HTR-8/SVneo (cell line): ENCODE results near the gene RHBDF1.

Experiments used
- DNase-seq: peaks from one replicate; pipeline ENCODE4 v3.0.0; 2011; ENCODE audit warnings: low spot score, mixed read lengths; ENCODE audit not compliant: insufficient read length
- FAIRE-seq: peaks from 2 replicates; lab custom pipeline; 2011; peaks lifted over from hg19 to GRCh38; lab: Jason Lieb, UNC

Gene RHBDF1, protein sequence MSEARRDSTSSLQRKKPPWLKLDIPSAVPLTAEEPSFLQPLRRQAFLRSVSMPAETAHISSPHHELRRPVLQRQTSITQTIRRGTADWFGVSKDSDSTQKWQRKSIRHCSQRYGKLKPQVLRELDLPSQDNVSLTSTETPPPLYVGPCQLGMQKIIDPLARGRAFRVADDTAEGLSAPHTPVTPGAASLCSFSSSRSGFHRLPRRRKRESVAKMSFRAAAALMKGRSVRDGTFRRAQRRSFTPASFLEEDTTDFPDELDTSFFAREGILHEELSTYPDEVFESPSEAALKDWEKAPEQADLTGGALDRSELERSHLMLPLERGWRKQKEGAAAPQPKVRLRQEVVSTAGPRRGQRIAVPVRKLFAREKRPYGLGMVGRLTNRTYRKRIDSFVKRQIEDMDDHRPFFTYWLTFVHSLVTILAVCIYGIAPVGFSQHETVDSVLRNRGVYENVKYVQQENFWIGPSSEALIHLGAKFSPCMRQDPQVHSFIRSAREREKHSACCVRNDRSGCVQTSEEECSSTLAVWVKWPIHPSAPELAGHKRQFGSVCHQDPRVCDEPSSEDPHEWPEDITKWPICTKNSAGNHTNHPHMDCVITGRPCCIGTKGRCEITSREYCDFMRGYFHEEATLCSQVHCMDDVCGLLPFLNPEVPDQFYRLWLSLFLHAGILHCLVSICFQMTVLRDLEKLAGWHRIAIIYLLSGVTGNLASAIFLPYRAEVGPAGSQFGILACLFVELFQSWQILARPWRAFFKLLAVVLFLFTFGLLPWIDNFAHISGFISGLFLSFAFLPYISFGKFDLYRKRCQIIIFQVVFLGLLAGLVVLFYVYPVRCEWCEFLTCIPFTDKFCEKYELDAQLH

DNA sequence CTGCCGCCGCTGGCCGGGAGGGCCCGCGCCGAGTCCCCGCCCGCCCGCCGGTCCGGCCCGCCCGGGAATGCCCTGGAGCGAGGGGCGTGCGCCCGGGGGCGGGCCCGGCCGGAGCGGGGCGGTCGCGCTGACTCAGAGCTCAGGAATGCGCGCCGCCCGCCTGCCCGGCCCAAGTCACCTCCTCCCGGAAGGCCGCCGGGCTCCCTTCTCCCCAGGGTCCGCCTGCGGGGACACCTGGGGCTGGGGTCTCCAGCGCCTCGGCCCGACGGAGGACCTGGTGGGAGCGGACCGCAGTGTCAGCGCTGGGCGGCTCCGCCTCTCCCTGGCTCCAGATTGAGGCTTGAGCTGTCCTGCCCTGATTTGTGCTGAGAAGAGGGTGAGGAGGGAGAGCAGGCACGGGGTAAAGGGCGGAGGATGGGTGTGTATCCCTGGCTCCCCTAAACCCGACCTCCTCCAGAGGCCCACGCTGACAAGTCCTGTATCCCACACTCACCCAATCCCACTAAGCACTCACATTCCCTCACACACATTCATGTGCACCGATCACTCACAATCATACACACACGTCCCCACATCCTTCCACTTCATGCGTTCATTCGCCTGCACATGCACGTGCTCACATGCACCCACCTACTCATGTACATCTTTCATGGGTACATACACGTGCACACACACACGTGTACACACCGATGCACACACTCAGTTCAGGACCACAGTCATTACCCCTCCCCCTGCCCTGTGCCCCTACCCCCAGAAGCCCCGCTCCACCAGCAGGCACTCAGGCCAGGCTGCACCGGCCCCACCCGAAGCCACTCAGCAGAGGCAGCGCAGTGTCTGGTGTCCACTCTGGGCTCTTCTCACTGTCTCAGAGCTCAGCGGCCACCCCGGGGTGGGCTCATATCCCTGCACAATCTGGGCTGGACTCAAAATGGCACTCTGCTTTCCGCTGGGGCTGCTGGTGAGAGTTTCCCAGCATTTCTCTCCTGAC is at the start of gene RHBDF1:
RHBDF1 (minus strand) TSS at position 71 of the 988 bp plus-strand sequence. CDS start 7,616 bp downstream, outside the sequence.
- peak; percentile 93 for FAIRE-seq
- peak; percentile 61 for DNase-seq

DNA sequence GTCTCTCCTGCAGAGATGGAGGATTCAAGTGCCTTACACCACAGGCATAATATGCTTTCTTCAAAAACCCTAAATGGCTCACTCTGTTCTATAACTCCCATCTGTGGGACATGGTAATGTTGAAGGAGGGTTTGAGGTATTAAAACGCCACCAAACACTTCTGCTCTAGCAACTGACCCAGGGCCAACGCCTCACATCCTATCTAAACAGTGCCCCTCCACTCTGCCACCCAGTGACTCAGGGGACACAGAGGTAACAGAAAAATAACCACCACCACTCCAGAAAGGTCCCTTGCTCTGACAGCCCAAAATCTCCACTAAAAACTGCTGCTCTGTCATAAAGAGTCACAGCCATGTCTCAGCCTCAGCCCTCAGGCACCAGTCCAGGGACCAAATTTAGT is 48.3 kb upstream of the RHBDF1 start:
- FAIRE-seq (no peak), DNase-seq (no peak)

GRCh38 chr16:119835-120491 is 47.5 kb upstream of the RHBDF1 start:
- no peak for FAIRE-seq
- DNase-seq, result no peak

DNA sequence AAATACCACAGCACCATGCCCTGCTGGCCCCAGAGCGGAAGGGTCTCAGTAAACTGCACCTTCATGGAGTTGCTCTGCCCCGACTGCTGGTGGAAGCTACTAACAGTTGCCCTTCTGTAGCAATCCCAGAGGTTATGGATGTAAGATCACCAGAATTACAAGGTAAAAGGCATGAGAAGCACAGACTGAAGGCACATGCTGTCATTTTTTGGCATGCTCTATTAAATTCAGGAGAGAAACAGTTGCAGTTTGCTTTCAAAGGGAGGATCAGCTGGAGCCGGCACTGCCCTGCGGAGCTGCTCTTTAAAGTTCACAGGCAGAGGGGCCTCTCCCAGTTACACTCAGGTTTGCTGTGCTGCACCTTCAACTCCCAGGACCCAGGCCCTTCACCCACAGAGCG is 46.9 kb upstream of the RHBDF1 start:
- FAIRE-seq, result no peak
- no peak for DNase-seq

GRCh38 chr16:118857-119256 is 46.4 kb upstream of the RHBDF1 start:
- no peak for FAIRE-seq
- DNase-seq, result no peak

DNA sequence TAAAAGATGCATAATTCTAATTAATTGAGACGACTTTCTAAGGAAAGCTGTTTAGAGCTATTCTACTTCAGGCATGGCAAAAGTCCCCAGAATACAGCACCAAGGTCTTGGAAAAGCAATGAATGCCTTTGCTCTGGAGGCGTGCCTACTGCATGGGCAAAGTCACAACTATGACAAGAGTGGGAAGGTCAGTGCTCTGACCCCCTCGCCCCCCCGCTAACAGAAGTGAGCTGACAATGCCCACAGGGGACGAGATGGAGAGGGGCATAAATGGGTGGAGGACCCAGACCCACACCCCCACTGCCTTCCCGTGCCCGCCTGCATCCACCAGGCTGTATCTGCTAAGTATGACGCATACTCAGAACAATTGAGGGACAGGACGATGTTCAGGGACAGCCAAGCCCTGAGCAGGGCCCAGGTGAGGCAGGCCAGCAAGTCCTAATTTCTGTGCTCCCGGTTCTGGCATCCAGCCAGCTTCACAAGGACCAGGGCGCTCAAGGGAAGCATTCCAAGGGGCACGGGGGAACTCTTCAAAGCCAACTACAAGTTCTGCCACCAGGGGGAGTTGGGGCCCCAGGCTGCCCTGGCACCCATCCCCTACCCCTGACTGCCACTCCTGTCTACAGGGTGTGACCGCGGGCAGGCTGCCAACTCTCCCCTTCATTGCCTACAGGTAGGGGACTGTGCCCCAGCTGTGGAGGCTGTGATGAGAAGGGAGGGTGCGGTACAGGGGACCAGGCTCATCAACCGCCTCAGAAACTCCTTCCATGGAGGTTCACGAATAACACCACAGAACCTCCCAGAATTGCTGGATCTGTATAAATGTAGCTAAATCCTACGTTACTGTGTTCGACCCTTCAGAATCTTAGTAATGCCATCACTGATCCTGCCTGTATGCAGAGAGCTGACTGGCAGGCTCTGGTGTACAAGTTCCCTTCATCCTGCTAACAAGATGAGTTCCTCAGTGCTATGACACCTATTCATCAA is 45.2 kb upstream of the RHBDF1 start:
- DNase-seq (peak; percentile 71), FAIRE-seq (no peak)

DNA sequence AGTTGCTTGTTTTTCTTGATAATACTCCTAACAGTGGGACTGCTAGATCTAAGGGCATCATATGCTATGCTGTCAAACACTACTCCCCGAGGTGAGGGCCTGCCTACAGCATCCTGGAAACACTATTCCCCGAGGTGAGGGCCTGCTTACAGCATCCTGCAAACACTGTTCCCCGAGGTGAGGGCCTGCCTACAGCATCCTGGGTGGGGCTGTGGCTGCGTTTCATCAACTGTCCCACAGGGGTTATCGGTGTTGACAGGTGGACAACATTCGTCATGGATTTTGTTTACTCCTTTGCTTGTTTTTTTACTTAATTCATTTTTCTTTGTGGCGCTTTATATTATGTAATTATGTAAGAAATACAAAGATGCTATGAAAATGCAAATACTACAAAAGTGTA is 43.6 kb upstream of the RHBDF1 start:
- DNase-seq, result no peak
- FAIRE-seq, result no peak

- no peak for FAIRE-seq
- no peak for DNase-seq
These were observed 41.9 kb upstream of the RHBDF1 start for GRCh38 chr16:114327-114726.

DNA sequence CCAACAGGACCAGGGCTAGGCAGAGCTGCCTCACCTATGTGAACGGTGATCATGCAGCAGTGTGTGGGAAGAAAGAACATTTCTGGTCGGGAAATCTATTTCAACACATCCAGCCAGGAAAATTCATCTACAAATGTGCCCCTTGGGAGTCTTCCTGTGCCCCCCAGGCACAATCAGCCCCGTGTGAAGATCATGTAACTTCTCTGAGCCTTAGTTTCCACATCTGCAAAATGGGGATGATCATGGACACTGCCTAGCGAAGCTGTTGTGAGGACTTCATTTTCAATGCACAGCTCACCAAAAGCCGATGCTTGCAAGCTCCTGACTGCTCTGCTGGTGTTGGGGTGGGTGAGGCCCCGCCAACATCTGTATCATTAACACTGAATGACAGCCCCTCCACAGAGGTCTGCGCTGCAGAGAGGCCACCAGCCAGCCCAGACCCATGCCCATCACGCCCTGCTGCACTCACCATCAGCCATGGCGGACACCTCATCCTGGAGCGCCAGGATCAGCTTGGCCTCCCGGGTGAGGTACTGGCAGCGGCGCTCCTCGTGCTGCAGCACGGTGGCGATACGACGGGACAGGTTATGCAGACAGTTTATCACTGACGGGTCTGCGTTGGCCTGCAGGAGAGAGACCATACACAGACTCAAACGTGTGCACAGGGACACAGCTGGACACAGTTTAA is 39.9 kb upstream of the RHBDF1 start:
- FAIRE-seq, result no peak
- no peak for DNase-seq

DNA sequence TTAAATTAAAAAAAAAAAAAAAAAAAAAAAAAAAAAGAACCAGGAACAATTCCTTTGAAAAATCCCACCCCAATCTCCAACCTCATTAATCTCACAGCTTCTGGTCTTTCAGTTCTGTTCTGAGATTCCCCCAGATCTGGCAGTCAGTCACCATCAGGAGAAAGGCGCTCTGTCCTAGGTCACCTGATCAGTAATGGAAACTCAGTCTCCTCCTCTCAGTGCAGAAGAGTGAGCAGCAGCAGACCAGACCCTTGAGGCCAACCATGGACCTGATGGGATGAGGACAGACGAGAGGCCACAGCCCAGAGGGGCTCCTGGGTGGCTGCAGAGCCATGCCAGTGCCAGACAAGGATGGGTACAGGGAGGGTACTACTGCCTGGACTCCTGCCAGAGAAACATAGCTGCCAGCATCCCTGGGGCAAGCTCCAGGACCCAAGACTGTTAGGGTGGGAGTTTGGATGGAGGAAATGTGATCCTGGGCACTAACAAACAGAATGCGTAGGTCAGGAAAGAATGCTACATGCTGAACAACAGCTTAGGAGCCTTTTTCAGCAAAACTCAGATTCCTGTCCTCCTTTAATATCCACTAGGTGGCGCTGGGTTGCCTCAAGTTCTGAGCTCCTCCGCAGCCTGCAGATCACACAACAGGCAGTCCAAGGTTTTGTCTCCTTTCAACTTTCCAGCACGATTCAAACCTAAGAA is 34.3 kb upstream of the RHBDF1 start:
- FAIRE-seq, result peak; percentile 36
- peak; percentile 81 for DNase-seq

DNA sequence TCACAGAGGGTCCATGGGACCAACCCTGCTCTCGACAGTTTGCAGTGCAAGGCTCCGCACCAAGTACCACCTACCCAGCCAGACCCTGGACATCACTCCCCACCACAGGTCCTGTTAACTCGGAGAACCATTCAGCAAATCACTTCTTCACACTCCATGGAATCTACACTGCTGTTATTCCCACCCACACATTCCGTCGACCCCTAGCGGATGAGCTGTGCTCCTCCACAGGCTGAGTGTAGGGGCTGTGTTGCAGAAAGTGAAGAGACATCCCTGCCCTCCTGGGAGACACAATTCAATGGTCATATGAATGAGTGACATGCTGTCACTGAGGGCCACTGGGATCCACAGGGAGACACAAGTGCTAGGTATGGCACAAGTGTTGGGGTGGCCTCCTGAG is 33.1 kb upstream of the RHBDF1 start:
- DNase-seq (no peak), FAIRE-seq (no peak)

DNA sequence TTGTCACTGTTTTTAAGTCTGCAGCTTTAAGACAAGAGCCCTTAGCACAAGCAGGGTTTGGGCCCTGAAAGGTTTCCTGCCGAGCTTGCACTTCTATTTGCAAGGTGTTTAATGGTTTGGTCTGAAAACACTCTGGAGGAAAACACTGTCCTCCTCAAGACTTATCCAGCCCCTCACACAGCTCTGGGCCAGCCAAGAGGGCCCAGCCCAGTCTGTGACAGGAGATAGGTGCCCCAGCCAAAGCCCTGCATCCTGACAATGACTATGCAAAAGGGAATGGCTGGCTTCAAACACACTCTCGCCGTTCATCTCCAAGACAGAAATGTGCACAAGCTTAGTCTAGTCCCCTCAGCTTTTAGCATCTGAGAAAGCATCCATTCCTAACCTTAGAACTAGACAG is 32.5 kb upstream of the RHBDF1 start:
- no peak for DNase-seq
- FAIRE-seq, result no peak

GRCh38 chr16:104355-104754 is 31.9 kb upstream of the RHBDF1 start:
- FAIRE-seq (no peak), DNase-seq (no peak)

- no peak for DNase-seq
- FAIRE-seq, result no peak
These were observed 29.8 kb upstream of the RHBDF1 start for GRCh38 chr16:102060-102855.

DNA sequence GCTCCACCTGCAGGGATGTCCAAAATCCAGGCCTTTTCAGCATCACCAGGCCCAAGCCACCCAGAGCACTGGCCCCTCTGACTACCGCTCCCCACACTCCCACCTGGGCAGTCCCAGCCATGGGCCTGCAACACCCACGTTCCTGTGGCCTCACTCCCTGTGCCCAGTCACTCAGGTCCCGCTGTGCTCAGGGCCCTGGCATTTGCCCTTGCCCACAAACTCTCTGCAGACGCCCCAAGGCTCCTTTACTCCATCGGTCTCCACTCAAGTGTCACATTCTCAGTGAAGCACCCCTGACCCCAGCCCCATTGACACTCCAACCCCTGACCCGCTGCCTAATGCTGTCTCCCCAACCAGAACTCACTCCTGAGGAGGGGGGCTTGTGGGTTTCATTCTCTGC is 29.2 kb upstream of the RHBDF1 start:
- no peak for FAIRE-seq

GRCh38 chr16:100989-101388 is 28.6 kb upstream of the RHBDF1 start:
- no peak for DNase-seq
- no peak for FAIRE-seq

More for the DNA sequence above, 29.2 kb upstream of the RHBDF1 start:
- no peak for DNase-seq

DNA sequence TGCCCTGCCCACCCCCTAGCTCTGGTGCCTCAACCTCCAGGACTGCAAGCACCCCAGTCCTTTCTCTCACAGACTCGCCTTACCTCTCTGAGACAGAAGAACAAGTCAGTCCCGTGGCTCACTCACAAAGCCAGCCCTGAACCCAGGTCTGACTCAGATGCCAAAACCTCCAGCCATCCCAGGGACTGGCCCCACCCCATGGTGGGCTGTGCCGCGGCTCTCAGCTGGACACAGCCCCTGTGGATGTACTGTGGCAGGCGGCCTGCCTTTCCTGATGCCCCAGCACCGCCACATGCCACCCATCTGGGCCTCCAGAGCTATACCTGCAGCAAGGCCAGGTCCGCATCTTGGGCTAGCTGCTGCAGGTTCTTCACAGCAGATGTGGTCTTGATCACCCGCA is 25.4 kb upstream of the RHBDF1 start:
- DNase-seq (no peak), FAIRE-seq (no peak)
